IMR-90 (cell line): ENCODE data around the gene FES.

Experiments used
- CTCF ChIP-seq: conservative IDR thresholded peaks from 2 replicates; pipeline ENCODE4 v1.5.1; 2012; ENCODE audit warnings: mild to moderate bottlenecking, low read depth, low read length, improper control_type of control experiment
- MXI1 ChIP-seq: IDR thresholded peaks from 2 replicates; pipeline ENCODE4 v1.6.1; 2012; ENCODE audit warnings: low read depth, mild to moderate bottlenecking, low read length, moderate library complexity, borderline replicate concordance
- POLR2A ChIP-seq: IDR thresholded peaks from 2 replicates; pipeline ENCODE4 v1.6.1; 2012; ENCODE audit warnings: mild to moderate bottlenecking, low read depth, low read length

GRCh38 chr15:90836296-90836871 is 47.9 kb upstream of the FES start:
- TF ChIP-seq POLR2A (no peak), CTCF (no peak), MXI1 (no peak)
